ENCODE data around the gene UVRAG.

The UVRAG gene

GRCh38 chr11:76105637-76106036 lies 290.6 kb downstream of the UVRAG start:
- Mint-ChIP-seq H3K4me3 (no peak overlapping the region), H3K36me3 (ENCODE audit: low read depth) (peaks cover 11% of the 10 kb centered on the region), H3K27me3 (no peaks in the 10 kb centered on the region), H3K27ac (no peak overlapping the region), H3K9me3 (no peaks in the 10 kb centered on the region), H3K4me1 (ENCODE audit: low read depth) (no peaks in the 10 kb centered on the region)

GRCh38 chr11:76107971-76108370 lies 293.0 kb downstream of the UVRAG start:
- no peaks in the 10 kb centered on the region for H3K4me1 Mint-ChIP-seq (ENCODE audit: low read depth)
- H3K36me3 Mint-ChIP-seq (ENCODE audit: low read depth) = peaks cover 14% of the 10 kb centered on the region
- H3K27ac Mint-ChIP-seq = no peak overlapping the region
- no peak overlapping the region for H3K4me3 Mint-ChIP-seq
- H3K27me3 Mint-ChIP-seq = no peaks in the 10 kb centered on the region
- no peaks in the 10 kb centered on the region for H3K9me3 Mint-ChIP-seq

- Mint-ChIP-seq H3K9me3 (no peaks in the 10 kb centered on the region), H3K4me3 (no peak overlapping the region), H3K36me3 (ENCODE audit: low read depth) (peaks cover 37% of the 10 kb centered on the region), H3K27me3 (no peaks in the 10 kb centered on the region), H3K4me1 (ENCODE audit: low read depth) (no peaks in the 10 kb centered on the region), H3K27ac (no peak overlapping the region)
Observed at GRCh38 chr11:76114238-76114637, 299.2 kb downstream of the UVRAG start.

GRCh38 chr11:76115555-76115954 lies 300.5 kb downstream of the UVRAG start:
- Mint-ChIP-seq H3K4me3 (no peak overlapping the region), H3K4me1 (ENCODE audit: low read depth) (no peaks in the 10 kb centered on the region), H3K36me3 (ENCODE audit: low read depth) (peaks cover 34% of the 10 kb centered on the region), H3K9me3 (no peaks in the 10 kb centered on the region), H3K27me3 (no peaks in the 10 kb centered on the region), H3K27ac (no peak overlapping the region)

- H3K36me3 Mint-ChIP-seq (ENCODE audit: low read depth) = peaks cover 29% of the 10 kb centered on the region
- no peaks in the 10 kb centered on the region for H3K27me3 Mint-ChIP-seq
- H3K27ac Mint-ChIP-seq = no peak overlapping the region
- H3K4me1 Mint-ChIP-seq (ENCODE audit: low read depth) = no peaks in the 10 kb centered on the region
- H3K4me3 Mint-ChIP-seq = no peak overlapping the region
- H3K9me3 Mint-ChIP-seq = no peaks in the 10 kb centered on the region
Observed at GRCh38 chr11:76119032-76119431, 304.0 kb downstream of the UVRAG start.

- Mint-ChIP-seq H3K27ac (no peak overlapping the region), H3K4me1 (ENCODE audit: low read depth) (no peaks in the 10 kb centered on the region), H3K36me3 (ENCODE audit: low read depth) (peaks cover 29% of the 10 kb centered on the region), H3K27me3 (no peaks in the 10 kb centered on the region), H3K4me3 (no peak overlapping the region), H3K9me3 (no peaks in the 10 kb centered on the region)
Observed at GRCh38 chr11:76119779-76120178, 304.8 kb downstream of the UVRAG start.

- no peak overlapping the region for H3K27ac Mint-ChIP-seq
- no peaks in the 10 kb centered on the region for H3K4me1 Mint-ChIP-seq (ENCODE audit: low read depth)
- no peak overlapping the region for H3K4me3 Mint-ChIP-seq
- no peaks in the 10 kb centered on the region for H3K27me3 Mint-ChIP-seq
- H3K36me3 Mint-ChIP-seq (ENCODE audit: low read depth) = peaks cover 26% of the 10 kb centered on the region
- no peaks in the 10 kb centered on the region for H3K9me3 Mint-ChIP-seq
Observed at GRCh38 chr11:76120513-76121101, 305.6 kb downstream of the UVRAG start.

GRCh38 chr11:76123248-76123647 lies 308.2 kb downstream of the UVRAG start:
- H3K27me3 Mint-ChIP-seq = no peaks in the 10 kb centered on the region
- H3K36me3 Mint-ChIP-seq (ENCODE audit: low read depth) = peaks cover 18% of the 10 kb centered on the region
- no peaks in the 10 kb centered on the region for H3K4me1 Mint-ChIP-seq (ENCODE audit: low read depth)
- no peak overlapping the region for H3K27ac Mint-ChIP-seq
- no peak overlapping the region for H3K4me3 Mint-ChIP-seq
- no peaks in the 10 kb centered on the region for H3K9me3 Mint-ChIP-seq

GRCh38 chr11:76124905-76125770 lies 310.1 kb downstream of the UVRAG start:
- Mint-ChIP-seq H3K9me3 (no peaks in the 10 kb centered on the region), H3K4me3 (no peak overlapping the region), H3K36me3 (ENCODE audit: low read depth) (peaks cover 13% of the 10 kb centered on the region), H3K27me3 (no peaks in the 10 kb centered on the region), H3K27ac (no peak overlapping the region), H3K4me1 (ENCODE audit: low read depth) (peaks cover 6% of the 10 kb centered on the region)

- Mint-ChIP-seq H3K36me3 (ENCODE audit: low read depth) (peaks cover 11% of the 10 kb centered on the region), H3K27ac (no peak overlapping the region), H3K27me3 (no peaks in the 10 kb centered on the region), H3K4me3 (no peak overlapping the region), H3K4me1 (ENCODE audit: low read depth) (peaks cover 28% of the 10 kb centered on the region), H3K9me3 (no peaks in the 10 kb centered on the region)
Observed at GRCh38 chr11:76129729-76130128, 314.7 kb downstream of the UVRAG start.

- H3K4me3 Mint-ChIP-seq = no peak overlapping the region
- H3K4me1 Mint-ChIP-seq (ENCODE audit: low read depth) = peaks cover 28% of the 10 kb centered on the region
- H3K9me3 Mint-ChIP-seq = no peaks in the 10 kb centered on the region
- peaks cover 11% of the 10 kb centered on the region for H3K36me3 Mint-ChIP-seq (ENCODE audit: low read depth)
- no peaks in the 10 kb centered on the region for H3K27me3 Mint-ChIP-seq
- no peak overlapping the region for H3K27ac Mint-ChIP-seq
Observed at GRCh38 chr11:76131142-76131541, 316.1 kb downstream of the UVRAG start.

GRCh38 chr11:76131671-76132631 lies 316.9 kb downstream of the UVRAG start:
- Mint-ChIP-seq H3K36me3 (ENCODE audit: low read depth) (peaks cover 7% of the 10 kb centered on the region), H3K9me3 (no peaks in the 10 kb centered on the region), H3K27ac (no peak overlapping the region), H3K4me3 (no peak overlapping the region), H3K27me3 (no peaks in the 10 kb centered on the region), H3K4me1 (ENCODE audit: low read depth) (peaks cover 28% of the 10 kb centered on the region)

- Mint-ChIP-seq H3K27me3 (no peaks in the 10 kb centered on the region), H3K36me3 (ENCODE audit: low read depth) (peaks cover 9% of the 10 kb centered on the region), H3K4me3 (no peak overlapping the region), H3K9me3 (no peaks in the 10 kb centered on the region), H3K27ac (no peak overlapping the region), H3K4me1 (ENCODE audit: low read depth) (peaks cover 28% of the 10 kb centered on the region)
Observed at GRCh38 chr11:76134239-76134638, 319.2 kb downstream of the UVRAG start.

GRCh38 chr11:76135491-76135890 lies 320.5 kb downstream of the UVRAG start:
- Mint-ChIP-seq H3K27me3 (no peaks in the 10 kb centered on the region), H3K4me3 (no peak overlapping the region), H3K36me3 (ENCODE audit: low read depth) (peaks cover 9% of the 10 kb centered on the region), H3K27ac (no peak overlapping the region), H3K9me3 (no peaks in the 10 kb centered on the region), H3K4me1 (ENCODE audit: low read depth) (peaks cover 20% of the 10 kb centered on the region)

GRCh38 chr11:76139314-76139713 lies 324.3 kb downstream of the UVRAG start:
- no peaks in the 10 kb centered on the region for H3K9me3 Mint-ChIP-seq
- no peaks in the 10 kb centered on the region for H3K4me1 Mint-ChIP-seq (ENCODE audit: low read depth)
- H3K27ac Mint-ChIP-seq = no peak overlapping the region
- no peaks in the 10 kb centered on the region for H3K27me3 Mint-ChIP-seq
- no peak overlapping the region for H3K4me3 Mint-ChIP-seq
- H3K36me3 Mint-ChIP-seq (ENCODE audit: low read depth) = peaks cover 10% of the 10 kb centered on the region
